ENCODE measurements around the gene EIF4ENIF1. TPM values are rescaled to one million over a fixed set of nuclear protein-coding genes. Genes with fewer than 3 reads are reported as not detected.

Gene EIF4ENIF1
- total RNA-seq (15.8 and 18.0 TPM in 2 replicates), polyA plus RNA-seq (26.5 and 38.7 TPM in 2 replicates)

DNA sequence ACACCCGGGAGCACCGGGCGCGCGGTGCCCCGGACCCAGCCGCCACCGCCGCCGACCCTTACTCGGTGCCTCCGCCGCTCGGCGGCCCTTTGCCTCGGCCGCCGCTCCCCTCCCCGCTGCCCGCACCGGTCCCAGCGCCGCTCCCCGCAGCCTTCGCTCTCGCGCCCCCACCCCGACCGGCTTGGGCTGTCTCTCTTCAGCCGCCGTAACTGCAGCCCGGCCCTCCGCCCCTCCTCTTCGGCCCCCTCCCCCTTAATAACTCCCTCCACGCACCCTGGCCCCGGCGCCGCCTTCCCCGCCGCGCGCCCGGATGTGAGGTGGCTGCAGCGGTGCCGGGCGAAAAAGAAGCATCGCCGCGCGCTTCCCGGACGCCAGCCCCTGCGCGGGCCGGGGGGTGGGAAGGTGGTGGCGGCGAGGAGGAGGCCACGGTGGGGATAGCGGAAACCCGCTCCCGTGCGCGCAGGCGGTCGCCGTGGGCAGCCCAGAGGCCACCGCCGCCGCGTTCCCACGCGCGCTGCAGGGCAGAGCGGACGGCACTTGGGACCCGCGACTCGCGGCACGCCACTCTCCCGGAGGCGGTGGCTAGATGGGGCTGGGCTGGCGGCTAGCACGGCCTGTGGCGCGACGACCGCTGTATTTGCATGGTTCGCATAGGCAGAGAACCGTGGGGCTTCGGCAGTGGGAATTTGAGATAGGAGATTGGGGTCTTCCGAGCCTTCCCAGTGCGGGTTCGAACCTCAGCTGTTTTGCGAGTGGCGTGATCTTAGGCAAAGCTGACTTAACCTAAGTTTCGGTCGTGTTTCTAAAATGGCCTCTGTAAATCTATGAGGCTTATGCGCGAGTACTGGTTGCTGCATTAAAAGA is at the start of gene EIF4ENIF1:
Gene EIF4ENIF1, minus strand, starts transcription at position 211 of the 864 bp plus-strand sequence. CDS start 1,124 bp downstream, outside the sequence.
- Histone ChIP-seq H3K27ac (peak within 1 kb of the TSS; percentile 95), H3K4me1 (ENCODE audit: low read depth) (peaks cover 6% of the 10 kb centered on the region), H3K4me3 (peak within 1 kb of the TSS; percentile 46), H3K36me3 (peaks cover 12% of the 10 kb centered on the region), H3K9me3 (ENCODE audit: low read depth) (no peaks in the 10 kb centered on the region), H3K27me3 (no peaks in the 10 kb centered on the region)
- TF ChIP-seq, protein P1, sequence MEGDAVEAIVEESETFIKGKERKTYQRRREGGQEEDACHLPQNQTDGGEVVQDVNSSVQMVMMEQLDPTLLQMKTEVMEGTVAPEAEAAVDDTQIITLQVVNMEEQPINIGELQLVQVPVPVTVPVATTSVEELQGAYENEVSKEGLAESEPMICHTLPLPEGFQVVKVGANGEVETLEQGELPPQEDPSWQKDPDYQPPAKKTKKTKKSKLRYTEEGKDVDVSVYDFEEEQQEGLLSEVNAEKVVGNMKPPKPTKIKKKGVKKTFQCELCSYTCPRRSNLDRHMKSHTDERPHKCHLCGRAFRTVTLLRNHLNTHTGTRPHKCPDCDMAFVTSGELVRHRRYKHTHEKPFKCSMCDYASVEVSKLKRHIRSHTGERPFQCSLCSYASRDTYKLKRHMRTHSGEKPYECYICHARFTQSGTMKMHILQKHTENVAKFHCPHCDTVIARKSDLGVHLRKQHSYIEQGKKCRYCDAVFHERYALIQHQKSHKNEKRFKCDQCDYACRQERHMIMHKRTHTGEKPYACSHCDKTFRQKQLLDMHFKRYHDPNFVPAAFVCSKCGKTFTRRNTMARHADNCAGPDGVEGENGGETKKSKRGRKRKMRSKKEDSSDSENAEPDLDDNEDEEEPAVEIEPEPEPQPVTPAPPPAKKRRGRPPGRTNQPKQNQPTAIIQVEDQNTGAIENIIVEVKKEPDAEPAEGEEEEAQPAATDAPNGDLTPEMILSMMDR (IDR thresholded peaks at IDR 0.05; ENCODE audit: low read depth, low read length): no peak
- DNase-seq (ENCODE audit: low read depth in 1 of 2, low spot score in 1 of 2): peak; percentile 88 to 92

- DNase-seq (ENCODE audit: low read depth in 1 of 2, low spot score in 1 of 2): no peak
- TF ChIP-seq, protein P1 (IDR thresholded peaks at IDR 0.05; ENCODE audit: low read depth, low read length): no peak
- Histone ChIP-seq H3K9me3 (ENCODE audit: low read depth) (no peaks in the 10 kb centered on the region), H3K4me3 (no peak overlapping the region), H3K27me3 (no peaks in the 10 kb centered on the region), H3K27ac (no peak overlapping the region), H3K4me1 (ENCODE audit: low read depth) (peaks cover 4% of the 10 kb centered on the region), H3K36me3 (no peaks in the 10 kb centered on the region)
Measured at GRCh38 chr22:31538815-31539214, 49.2 kb upstream of the EIF4ENIF1 start.

GRCh38 chr22:31537019-31537535 is 47.4 kb upstream of the EIF4ENIF1 start:
- Histone ChIP-seq H3K4me3 (no peak overlapping the region), H3K9me3 (ENCODE audit: low read depth) (no peaks in the 10 kb centered on the region), H3K36me3 (no peaks in the 10 kb centered on the region), H3K27ac (peak overlapping the region; percentile 61), H3K27me3 (no peaks in the 10 kb centered on the region), H3K4me1 (ENCODE audit: low read depth) (peaks cover 4% of the 10 kb centered on the region)
- TF ChIP-seq, protein P1 (IDR thresholded peaks at IDR 0.05; ENCODE audit: low read depth, low read length): no peak
- DNase-seq (ENCODE audit: low read depth in 1 of 2, low spot score in 1 of 2): peak; percentile 2 to 9

DNA sequence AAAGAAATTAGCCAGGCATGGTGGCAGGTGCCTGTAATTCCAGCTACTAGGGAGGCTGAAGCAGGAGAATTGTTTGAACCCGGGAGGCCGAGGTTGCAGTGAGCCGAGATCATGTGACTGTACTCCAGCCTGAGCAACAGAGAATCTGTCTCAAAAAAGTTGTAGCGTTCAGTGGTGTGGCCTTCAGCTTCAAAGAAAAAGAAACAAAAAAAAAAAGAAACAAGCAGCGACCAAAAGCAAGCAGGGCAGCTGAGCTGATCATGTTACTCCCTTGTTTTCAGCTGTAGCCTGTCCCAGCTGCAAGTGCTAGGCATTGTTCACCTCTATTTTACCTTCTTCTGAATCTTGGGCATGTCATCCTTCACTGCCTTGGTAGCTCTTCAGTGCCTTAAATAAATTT is 43.7 kb upstream of the EIF4ENIF1 start:
- DNase-seq (ENCODE audit: low read depth in 1 of 2, low spot score in 1 of 2): no peak
- H3K36me3 ChIP-seq: no peaks in the 10 kb centered on the region

GRCh38 chr22:31532060-31532459 is 42.4 kb upstream of the EIF4ENIF1 start:
- no peaks in the 10 kb centered on the region for H3K36me3 ChIP-seq
- no peaks in the 10 kb centered on the region for H3K9me3 ChIP-seq (ENCODE audit: low read depth)
- peak in 1 of 2 donors; percentile 9 for DNase-seq (ENCODE audit: low read depth in 1 of 2, low spot score in 1 of 2)
- H3K4me3 ChIP-seq: no peak overlapping the region
- TF ChIP-seq, protein P1 (IDR thresholded peaks at IDR 0.05; ENCODE audit: low read depth, low read length): no peak
- H3K27me3 ChIP-seq: no peaks in the 10 kb centered on the region
- no peak overlapping the region for H3K27ac ChIP-seq
- H3K4me1 ChIP-seq (ENCODE audit: low read depth): peaks cover 2% of the 10 kb centered on the region

More for the DNA sequence above, 43.7 kb upstream of the EIF4ENIF1 start:
- Histone ChIP-seq H3K9me3 (ENCODE audit: low read depth) (no peaks in the 10 kb centered on the region), H3K27me3 (no peaks in the 10 kb centered on the region), H3K4me1 (ENCODE audit: low read depth) (peaks cover 4% of the 10 kb centered on the region), H3K27ac (no peak overlapping the region), H3K4me3 (no peak overlapping the region)
- TF ChIP-seq, protein P1 (IDR thresholded peaks at IDR 0.05; ENCODE audit: low read depth, low read length): no peak
